ENCODE data around the gene ENGASE. TPM values are rescaled to one million over a fixed set of nuclear protein-coding genes. Genes with fewer than 3 reads are reported as not detected.

ENGASE gene
- total and polyA plus RNA-seq, 9 of the 15 experiments (the other 6 are each of a cell fraction or from before 2014, with no cell fraction given), result 0.06 to 45.5 (median 13.9) TPM

DNA sequence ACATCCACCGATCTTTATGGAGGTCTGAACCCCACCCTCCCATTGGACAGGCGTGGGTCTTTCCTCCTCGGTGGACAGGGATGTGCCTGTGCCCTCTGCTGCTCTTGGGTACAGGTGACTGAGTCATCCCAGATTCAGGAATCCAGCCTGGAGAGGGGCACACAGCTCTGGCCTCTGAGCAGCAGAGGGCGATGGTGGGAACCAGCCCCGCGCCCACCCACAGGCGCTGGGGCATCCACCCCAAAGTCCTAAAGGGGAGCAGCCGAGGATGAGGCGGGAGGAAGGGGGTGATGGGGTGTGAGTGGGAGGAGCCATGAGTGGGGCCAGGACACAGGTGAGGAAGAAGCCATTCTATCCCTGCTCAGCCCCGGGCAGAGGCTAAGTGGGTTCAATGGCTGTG lies 35.0 kb downstream of the ENGASE start:
- Histone ChIP-seq H3K9me3 (replicated peaks; ENCODE audit: control insufficient read depth, insufficient read depth, low read depth, low read length) (no peaks in the 10 kb centered on the region), H3K27me3 (ENCODE audit: control insufficient read depth in 2 of 2, insufficient read depth in 2 of 2, low read length in 2 of 2) (peaks cover 17 to 98% of the 10 kb centered on the region in 2 experiments), H3K4me1 (replicated peaks in 1 of 2; ENCODE audit: control insufficient read depth in 2 of 2, insufficient read depth in 2 of 2, low read length in 2 of 2) (peaks cover 0 to 17% of the 10 kb centered on the region in 2 experiments; a peak in 1 of 5 replicates), H3K9me1 (ENCODE audit: control insufficient read depth, insufficient read depth, low read length) (no peaks in the 10 kb centered on the region), H3K4me2 (ENCODE audit: insufficient read depth, low read length) (no peak overlapping the region), H4K20me1 (replicated peaks; ENCODE audit: control insufficient read depth, insufficient read depth, low read length) (peaks cover 33% of the 10 kb centered on the region), H3K27ac (ENCODE audit: extremely low read depth, low read depth, low read length) (no peak overlapping the region), H3K36me3 (ENCODE audit: control insufficient read depth, insufficient read depth, low read length) (no peaks in the 10 kb centered on the region), H3K79me2 (ENCODE audit: control insufficient read depth, insufficient read depth, low read length) (no peaks in the 10 kb centered on the region), H3K9ac (ENCODE audit: insufficient read depth in 1 of 2, low read depth in 2 of 2, low read length in 2 of 2) (no peak overlapping the region), H3K4me3 (no peak overlapping the region), H2AFZ (ENCODE audit: low read depth, low read length) (no peak overlapping the region)
- no TSS peak for BruUV-seq (replicated peaks)
- FAIRE-seq, result no peak
- WGBS (ENCODE audit: insufficient coverage, low coverage, missing lambda C conversion rate), result 5% methylated on average over 10 of the region's 10 CpGs
- TF ChIP-seq ZNF764 (CRISPR knock-in tag; IDR thresholded peaks at IDR 0.05; ENCODE audit: low read depth), result no peak
- no peak for TF ChIP-seq ZNF12 (CRISPR knock-in tag; IDR thresholded peaks at IDR 0.05)
- TF ChIP-seq PHF20 (IDR thresholded peaks at IDR 0.05; ENCODE audit: partially characterized antibody), result no peak
- TF ChIP-seq CTCF (IDR thresholded peaks at IDR 0.05 in 2 of 3, conservative IDR thresholded peaks at IDR 0.05 in 1 of 3; ENCODE audit: insufficient read depth in 2 of 3, low read depth in 1 of 3, low read length in 3 of 3), result 0 out of 6 replicates have a peak, but pooled peaks of 2 of the 3 experiments have one; percentile 5 to 20
- no peak for ATAC-seq
- in situ Hi-C loops (cut with MboI) (no loop called here), intact Hi-C loops (cut with micrococcal nuclease) (no loop called here)
- peak in 1 of 4 experiments; percentile 32 for DNase-seq (ENCODE audit: extremely low read depth in 1 of 4, low spot score in 3 of 4)
- CTCF ChIA-PET (ENCODE audit: low intra/inter-chr PET ratio), result no interaction called here
- POLR2A ChIA-PET, result interaction anchor here (0.9 kb wide), 1 partner anchor 30 kb away, joined by 3 read pairs; no protein-coding TSS in a partner anchor
